ENCODE measurements around the gene MAP3K7CL. TPM values are rescaled to one million over a fixed set of nuclear protein-coding genes. Genes with fewer than 3 reads are reported as not detected.

Gene MAP3K7CL
- total RNA-seq, 1 experiment from 2014 or later, result 0.15 TPM

DNA sequence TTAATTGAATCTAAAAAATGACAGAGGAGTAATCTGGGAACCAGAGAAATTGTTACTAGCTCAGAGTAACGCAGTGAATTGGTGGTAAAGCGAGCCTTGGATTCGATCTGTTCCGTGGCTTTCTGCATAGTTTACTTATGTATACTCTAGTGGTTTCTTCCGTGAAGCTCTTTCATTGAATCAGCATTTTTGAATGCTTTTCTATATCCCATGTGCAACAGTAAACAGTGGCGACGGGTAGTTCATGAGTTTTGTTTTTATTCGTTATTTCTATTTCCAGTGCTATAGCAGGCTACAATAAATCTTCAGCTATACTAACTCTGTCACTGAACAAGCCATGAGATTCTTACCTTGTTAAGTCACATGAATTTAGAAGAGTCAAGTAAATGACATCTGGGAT, 14.5 kb upstream of the MAP3K7CL start (continued):
- TF ChIP-seq, protein P1, sequence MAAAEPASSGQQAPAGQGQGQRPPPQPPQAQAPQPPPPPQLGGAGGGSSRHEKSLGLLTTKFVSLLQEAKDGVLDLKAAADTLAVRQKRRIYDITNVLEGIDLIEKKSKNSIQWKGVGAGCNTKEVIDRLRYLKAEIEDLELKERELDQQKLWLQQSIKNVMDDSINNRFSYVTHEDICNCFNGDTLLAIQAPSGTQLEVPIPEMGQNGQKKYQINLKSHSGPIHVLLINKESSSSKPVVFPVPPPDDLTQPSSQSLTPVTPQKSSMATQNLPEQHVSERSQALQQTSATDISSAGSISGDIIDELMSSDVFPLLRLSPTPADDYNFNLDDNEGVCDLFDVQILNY (CRISPR knock-in tag; IDR thresholded peaks at IDR 0.05), result no peak
- TF ChIP-seq PRRX2 (CRISPR knock-in tag; IDR thresholded peaks at IDR 0.05), result no peak
- TF ChIP-seq SOX15 (CRISPR knock-in tag; IDR thresholded peaks at IDR 0.05), result no peak
- TF ChIP-seq, protein P2, sequence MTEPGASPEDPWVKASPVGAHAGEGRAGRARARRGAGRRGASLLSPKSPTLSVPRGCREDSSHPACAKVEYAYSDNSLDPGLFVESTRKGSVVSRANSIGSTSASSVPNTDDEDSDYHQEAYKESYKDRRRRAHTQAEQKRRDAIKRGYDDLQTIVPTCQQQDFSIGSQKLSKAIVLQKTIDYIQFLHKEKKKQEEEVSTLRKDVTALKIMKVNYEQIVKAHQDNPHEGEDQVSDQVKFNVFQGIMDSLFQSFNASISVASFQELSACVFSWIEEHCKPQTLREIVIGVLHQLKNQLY (CRISPR knock-in tag; IDR thresholded peaks at IDR 0.05), result no peak
- TF ChIP-seq TEAD4 (CRISPR knock-in tag; IDR thresholded peaks at IDR 0.05), result no peak
- TF ChIP-seq, protein P3, sequence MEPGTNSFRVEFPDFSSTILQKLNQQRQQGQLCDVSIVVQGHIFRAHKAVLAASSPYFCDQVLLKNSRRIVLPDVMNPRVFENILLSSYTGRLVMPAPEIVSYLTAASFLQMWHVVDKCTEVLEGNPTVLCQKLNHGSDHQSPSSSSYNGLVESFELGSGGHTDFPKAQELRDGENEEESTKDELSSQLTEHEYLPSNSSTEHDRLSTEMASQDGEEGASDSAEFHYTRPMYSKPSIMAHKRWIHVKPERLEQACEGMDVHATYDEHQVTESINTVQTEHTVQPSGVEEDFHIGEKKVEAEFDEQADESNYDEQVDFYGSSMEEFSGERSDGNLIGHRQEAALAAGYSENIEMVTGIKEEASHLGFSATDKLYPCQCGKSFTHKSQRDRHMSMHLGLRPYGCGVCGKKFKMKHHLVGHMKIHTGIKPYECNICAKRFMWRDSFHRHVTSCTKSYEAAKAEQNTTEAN (CRISPR knock-in tag; IDR thresholded peaks at IDR 0.05), result no peak
- no peak for TF ChIP-seq SP1 (CRISPR knock-in tag; conservative IDR thresholded peaks at IDR 0.05)
- no peak for TF ChIP-seq ZBTB21 (CRISPR knock-in tag; IDR thresholded peaks at IDR 0.05; ENCODE audit: borderline replicate concordance)
- TF ChIP-seq CREM (CRISPR knock-in tag; IDR thresholded peaks at IDR 0.05), result no peak

DNA sequence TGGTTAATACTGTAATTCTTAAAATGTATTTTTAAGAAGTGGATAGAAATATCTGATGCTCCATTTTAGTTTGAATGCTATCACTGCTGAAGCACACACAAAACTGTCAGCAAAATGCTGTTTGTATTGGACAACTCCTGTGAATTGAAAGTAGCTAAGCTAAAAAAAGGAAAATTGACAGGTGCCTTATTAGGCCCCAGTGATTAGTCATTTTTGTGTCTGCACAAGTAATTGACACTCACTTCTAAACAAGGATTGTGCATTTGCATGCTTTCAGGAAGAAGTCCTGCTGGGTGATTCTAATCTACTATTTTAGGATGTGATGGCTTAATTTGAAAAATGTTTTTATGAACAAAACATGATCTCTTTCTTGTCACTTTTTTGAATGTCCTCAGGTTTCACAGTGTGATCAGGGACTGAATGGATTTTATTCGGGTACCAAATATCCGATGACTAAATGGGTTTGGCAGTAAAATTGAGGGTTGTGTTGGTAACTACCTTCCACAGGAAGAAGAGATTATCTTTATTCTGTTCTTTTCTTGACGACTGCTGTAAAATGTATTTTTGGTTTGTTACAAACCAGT, 13.0 kb upstream of the MAP3K7CL start:
- ChIA-PET POLR2A (no interaction called here), CTCF (no interaction called here)
- H3K27ac Mint-ChIP-seq, result no peak overlapping the region
- ATAC-seq (no peak), DNase-seq (ENCODE audit: low spot score) (no peak)
- H3K36me3 Mint-ChIP-seq, result no peaks in the 10 kb centered on the region
- TF ChIP-seq JAZF1 (CRISPR knock-in tag; IDR thresholded peaks at IDR 0.05) (no peak), SOX15 (CRISPR knock-in tag; IDR thresholded peaks at IDR 0.05) (no peak), PRRX2 (CRISPR knock-in tag; IDR thresholded peaks at IDR 0.05) (no peak), ESRRA (CRISPR knock-in tag; IDR thresholded peaks at IDR 0.05; ENCODE audit: borderline replicate concordance) (no peak), ATF1 (CRISPR knock-in tag; IDR thresholded peaks at IDR 0.05) (no peak), ETV6 (CRISPR knock-in tag; IDR thresholded peaks at IDR 0.05) (no peak), KAT7 (CRISPR knock-in tag; IDR thresholded peaks at IDR 0.05; ENCODE audit: borderline replicate concordance) (no peak)
- TF ChIP-seq, protein P4, sequence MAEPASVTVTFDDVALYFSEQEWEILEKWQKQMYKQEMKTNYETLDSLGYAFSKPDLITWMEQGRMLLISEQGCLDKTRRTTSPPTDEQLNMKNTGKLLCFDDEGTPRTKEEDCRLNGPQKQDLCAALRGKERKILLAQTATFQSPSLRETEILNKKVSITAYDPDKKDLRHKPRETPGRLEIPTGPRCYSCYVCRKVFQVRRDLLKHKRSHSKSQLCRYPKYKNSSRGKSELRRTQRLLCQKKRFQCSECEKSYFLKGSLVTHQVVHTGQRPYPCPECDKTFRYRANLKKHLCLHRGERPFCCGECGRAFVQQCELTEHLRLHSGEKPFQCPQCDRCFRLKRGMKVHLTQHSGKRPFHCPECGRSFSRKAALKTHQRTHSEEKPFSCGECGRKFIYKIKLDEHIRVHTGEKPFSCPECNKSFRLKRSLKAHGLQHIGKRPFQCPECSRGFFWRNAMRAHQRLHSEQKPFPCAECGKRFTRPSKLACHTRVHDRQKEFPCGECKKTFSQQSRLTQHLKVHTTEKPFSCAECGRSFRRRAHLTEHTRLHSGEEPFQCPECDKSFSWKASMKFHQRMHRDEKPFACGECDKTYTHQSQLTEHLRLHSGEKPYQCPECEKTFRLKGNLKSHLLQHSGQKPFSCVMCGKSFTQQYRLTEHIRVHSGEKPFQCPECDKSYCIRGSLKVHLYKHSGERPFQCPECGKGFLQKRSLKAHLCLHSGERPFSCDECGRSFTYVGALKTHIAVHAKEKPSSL (CRISPR knock-in tag; conservative IDR thresholded peaks at IDR 0.05), result no peak
- TF ChIP-seq, protein P5, sequence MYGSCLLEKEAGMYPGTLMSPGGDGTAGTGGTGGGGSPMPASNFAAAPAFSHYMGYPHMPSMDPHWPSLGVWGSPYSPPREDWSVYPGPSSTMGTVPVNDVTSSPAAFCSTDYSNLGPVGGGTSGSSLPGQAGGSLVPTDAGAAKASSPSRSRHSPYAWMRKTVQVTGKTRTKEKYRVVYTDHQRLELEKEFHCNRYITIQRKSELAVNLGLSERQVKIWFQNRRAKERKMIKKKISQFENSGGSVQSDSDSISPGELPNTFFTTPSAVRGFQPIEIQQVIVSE (CRISPR knock-in tag; IDR thresholded peaks at IDR 0.05; ENCODE audit: borderline replicate concordance), result no peak
- TF ChIP-seq, protein P6, sequence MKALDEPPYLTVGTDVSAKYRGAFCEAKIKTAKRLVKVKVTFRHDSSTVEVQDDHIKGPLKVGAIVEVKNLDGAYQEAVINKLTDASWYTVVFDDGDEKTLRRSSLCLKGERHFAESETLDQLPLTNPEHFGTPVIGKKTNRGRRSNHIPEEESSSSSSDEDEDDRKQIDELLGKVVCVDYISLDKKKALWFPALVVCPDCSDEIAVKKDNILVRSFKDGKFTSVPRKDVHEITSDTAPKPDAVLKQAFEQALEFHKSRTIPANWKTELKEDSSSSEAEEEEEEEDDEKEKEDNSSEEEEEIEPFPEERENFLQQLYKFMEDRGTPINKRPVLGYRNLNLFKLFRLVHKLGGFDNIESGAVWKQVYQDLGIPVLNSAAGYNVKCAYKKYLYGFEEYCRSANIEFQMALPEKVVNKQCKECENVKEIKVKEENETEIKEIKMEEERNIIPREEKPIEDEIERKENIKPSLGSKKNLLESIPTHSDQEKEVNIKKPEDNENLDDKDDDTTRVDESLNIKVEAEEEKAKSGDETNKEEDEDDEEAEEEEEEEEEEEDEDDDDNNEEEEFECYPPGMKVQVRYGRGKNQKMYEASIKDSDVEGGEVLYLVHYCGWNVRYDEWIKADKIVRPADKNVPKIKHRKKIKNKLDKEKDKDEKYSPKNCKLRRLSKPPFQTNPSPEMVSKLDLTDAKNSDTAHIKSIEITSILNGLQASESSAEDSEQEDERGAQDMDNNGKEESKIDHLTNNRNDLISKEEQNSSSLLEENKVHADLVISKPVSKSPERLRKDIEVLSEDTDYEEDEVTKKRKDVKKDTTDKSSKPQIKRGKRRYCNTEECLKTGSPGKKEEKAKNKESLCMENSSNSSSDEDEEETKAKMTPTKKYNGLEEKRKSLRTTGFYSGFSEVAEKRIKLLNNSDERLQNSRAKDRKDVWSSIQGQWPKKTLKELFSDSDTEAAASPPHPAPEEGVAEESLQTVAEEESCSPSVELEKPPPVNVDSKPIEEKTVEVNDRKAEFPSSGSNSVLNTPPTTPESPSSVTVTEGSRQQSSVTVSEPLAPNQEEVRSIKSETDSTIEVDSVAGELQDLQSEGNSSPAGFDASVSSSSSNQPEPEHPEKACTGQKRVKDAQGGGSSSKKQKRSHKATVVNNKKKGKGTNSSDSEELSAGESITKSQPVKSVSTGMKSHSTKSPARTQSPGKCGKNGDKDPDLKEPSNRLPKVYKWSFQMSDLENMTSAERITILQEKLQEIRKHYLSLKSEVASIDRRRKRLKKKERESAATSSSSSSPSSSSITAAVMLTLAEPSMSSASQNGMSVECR (CRISPR knock-in tag; IDR thresholded peaks at IDR 0.05; ENCODE audit: borderline replicate concordance), result no peak
- H3K27me3 Mint-ChIP-seq (ENCODE audit: low read depth), result no peaks in the 10 kb centered on the region; the same call in 1 of the 2 replicates
- H3K9me3 Mint-ChIP-seq, result no peaks in the 10 kb centered on the region
- no peak overlapping the region for H3K4me3 Mint-ChIP-seq
- peaks cover 17% of the 10 kb centered on the region for H3K4me1 Mint-ChIP-seq

All from WTC11 (cell line).